GM18498 (cell line): ENCODE measurements around the gene GPX3.

Source experiments
- ATAC-seq: cut with Tn5 transposase; IDR thresholded peaks from one replicate; pipeline ENCODE4 v1.9.1; 2021; ENCODE audit warnings: mild to moderate bottlenecking, moderate library complexity; ENCODE audit not compliant: unreplicated experiment

GPX3 gene

DNA sequence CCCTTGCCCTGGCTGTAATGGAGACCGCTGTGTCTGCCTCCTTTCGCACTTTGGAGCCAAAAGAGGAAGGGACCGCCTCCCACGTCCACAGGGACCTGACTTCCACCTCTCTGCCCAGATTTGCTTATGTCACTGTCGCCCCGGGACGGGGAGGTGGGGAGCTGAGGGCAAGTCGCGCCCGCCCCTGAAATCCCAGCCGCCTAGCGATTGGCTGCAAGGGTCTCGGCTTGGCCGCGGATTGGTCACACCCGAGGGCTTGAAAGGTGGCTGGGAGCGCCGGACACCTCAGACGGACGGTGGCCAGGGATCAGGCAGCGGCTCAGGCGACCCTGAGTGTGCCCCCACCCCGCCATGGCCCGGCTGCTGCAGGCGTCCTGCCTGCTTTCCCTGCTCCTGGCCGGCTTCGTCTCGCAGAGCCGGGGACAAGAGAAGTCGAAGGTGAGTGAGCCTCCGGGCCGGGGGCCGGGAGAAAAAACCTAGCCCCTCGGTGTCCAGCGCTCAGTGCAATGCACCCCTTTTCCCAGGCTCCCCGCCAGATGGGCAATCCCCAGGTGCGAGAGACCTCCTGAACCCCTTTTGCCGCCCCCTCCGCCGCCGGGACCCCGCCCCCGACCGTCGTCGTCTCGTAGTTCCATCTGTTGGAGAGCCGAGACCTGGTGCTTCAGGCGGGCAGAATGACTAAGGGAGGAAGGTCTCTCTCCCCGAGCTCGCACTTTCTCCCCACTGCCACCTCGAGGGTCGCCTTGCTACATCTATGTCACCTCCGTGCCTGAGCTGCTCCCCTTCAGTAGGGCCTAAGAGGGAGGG is at the start of gene GPX3:
Gene GPX3 (plus strand): TSS at position 288 of the 807 bp plus-strand sequence. CDS start 64 bp downstream, at position 352.
- ATAC-seq: peak; percentile 76

- no peak for ATAC-seq
Measured at GRCh38 chr5:150978590-150978989, 41.8 kb upstream of the GPX3 start.

DNA sequence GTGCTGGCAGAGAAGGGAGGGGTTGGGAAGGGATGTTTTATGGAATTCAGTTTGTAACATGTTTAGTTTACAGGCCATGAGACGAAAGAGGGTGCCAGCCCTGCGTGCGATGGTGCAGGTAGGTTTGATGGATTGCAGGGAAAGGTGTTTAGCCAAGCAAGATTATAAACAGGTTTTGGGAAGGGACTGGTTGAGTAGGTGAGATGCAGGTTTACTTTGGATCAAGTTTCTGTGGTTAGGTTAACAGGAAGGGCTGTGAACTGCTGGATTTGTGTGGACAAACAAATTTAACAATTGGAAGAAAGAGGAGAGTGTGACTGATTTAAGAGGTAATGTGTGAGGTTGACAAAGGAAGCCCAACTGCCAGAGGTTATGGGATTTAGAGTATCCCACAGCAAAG is 32.6 kb upstream of the GPX3 start:
- ATAC-seq: no peak

DNA sequence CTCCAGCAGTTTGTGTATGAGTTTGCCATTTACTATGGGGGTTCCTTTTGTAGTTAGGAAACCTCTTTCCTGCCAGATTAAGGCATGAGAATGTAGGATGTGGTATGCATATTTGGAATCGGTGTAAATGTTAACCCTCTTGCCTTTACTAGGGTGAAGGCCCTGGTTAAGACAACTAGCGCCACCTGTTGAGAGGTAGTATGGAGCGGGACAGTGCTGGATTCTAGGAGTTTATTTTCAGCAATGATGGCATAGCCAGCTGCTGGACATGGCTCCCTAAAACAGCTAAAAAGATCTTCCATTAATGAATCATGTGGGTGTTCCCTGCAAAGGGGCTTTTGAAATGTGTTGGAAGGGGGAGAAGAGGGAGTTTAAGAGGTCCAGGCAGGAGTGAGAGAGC is 30.7 kb upstream of the GPX3 start:
- ATAC-seq: no peak

GRCh38 chr5:150992705-150993104 is 27.7 kb upstream of the GPX3 start:
- ATAC-seq: no peak

- no peak for ATAC-seq
Measured at GRCh38 chr5:150993422-150993821, 27.0 kb upstream of the GPX3 start.

DNA sequence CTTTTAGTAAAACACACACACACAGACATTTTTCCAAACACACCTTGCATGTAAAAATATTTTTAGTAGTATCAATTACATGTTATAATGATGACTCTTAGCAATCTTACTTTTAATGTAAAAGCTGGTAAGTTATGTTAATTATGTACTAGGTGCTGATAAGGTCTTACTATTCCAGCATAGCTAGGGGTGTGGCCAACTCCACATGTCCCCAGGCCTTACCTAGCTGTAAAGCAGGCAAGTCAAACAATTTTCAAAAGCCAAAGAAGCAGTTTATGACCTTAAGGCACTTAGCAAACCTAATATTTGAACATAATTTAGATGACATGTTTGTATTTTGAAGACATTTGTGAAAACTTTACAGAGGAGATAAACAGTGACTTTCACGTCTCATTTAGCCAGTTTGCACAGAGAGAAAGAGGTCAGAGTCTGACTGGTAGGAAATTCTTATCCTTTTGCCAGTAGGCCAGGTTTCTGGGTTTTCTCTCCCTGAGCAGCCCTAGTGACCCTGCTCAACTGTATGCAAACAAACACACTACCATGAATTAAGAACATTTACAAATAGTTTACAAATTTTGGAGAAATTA is 26.5 kb upstream of the GPX3 start:
- ATAC-seq: no peak

- no peak for ATAC-seq
Measured at GRCh38 chr5:150999704-151000442, 20.5 kb upstream of the GPX3 start.

- no peak for ATAC-seq
Measured at GRCh38 chr5:151001436-151001835, 19.0 kb upstream of the GPX3 start.

GRCh38 chr5:151002250-151002649 is 18.1 kb upstream of the GPX3 start:
- ATAC-seq: no peak

GRCh38 chr5:151002681-151003502 is 17.5 kb upstream of the GPX3 start:
- ATAC-seq: no peak

- no peak for ATAC-seq
Measured at GRCh38 chr5:151003503-151003860, 16.9 kb upstream of the GPX3 start.

- ATAC-seq: no peak
Measured at GRCh38 chr5:151004499-151004898, 15.9 kb upstream of the GPX3 start.

GRCh38 chr5:151005187-151005949 is 15.0 kb upstream of the GPX3 start:
- ATAC-seq: no peak

DNA sequence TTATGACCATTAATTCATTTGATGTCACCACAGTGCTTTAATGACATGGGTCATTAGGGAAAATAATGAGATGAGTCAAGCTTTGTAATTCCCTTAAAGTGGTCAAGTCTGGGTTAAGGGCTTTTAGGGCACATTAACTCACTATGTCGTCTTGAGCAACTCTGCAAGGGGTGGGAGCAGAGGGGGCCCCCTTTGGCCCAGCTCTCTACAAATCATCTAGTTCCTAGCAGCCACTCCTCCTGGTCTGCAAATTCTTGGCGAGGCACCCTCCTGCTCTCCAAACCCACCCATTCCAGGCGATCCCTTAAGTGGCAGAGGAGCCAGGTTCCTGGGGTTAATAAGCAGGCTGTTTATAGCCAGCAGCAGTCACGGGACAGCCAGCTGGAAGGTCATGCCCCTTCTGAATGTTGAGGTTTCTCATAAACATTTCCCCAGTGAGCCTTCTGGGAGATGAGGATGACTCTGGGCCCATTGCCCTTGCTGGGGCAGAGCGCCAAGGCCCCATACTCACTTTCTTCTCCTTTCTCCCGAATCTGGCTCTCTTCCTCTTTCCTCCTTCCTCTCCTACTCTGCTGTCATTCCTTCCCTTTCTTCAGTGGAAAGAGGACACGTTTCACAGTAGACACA is 14.3 kb upstream of the GPX3 start:
- no peak for ATAC-seq

DNA sequence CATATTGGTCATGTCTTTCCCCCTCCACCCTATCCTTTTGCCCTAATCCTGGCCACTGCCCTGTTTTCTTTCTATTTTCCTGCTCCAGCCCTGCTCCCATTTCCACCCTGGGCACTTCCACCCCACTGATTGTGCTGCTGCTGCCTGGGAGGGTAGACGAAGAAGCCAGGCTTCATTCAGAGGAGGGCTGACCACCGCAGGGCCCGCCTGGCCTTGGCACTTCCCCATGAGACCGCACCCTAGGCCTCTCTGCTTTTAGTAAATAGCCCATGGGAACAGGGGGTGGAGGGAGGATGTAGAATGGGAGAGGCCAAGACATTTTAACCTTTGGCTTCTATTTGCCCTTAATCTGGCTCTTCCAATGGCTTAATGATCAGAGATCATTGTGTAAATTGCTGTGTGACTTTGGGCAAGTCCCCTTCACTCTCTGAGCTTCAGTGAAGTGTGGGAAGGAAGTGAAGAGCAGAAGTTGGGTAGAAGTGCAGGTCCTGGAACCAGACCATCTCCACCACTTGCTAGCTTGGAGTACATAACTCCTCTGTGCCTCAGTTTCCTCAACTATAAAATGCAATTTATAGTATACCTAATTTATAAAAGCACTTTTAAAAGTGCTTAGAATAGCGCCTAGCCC is 13.6 kb upstream of the GPX3 start:
- no peak for ATAC-seq

GRCh38 chr5:151007430-151008209 is 12.8 kb upstream of the GPX3 start:
- ATAC-seq: no peak

DNA sequence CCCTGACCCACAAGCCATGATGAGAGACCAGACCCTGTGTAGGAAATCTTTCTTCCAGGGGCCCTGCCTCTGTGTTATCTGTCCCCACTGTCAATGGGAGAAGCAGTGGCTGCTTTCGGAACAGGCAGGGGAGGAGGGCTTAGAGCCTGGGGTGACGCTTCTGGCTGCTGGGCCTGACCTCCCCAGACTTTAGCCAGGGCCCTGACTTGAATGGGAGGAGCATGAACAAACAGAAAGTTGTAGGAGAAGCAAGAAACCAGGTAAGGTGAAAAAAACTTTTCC is 12.2 kb upstream of the GPX3 start:
- no peak for ATAC-seq

DNA sequence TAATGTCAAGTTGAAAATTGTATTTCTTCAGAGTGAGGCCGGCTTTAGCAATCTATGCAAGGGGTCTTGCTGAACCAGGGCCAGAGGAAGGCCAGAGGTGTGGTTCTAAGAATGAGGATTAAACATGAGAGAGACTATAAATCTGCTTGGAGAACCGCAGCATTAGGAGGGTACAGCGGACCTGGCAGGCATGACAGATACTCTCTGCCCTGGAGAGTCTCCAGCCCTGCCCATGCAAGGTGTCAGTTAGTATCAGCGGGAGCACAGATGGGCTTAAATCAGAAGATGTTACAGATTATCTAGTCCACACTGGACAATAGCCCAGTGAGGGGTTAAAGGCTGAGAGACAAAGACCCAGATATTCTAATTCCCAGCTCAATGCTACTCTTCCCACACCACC is 11.5 kb upstream of the GPX3 start:
- ATAC-seq: no peak
